Measurements from ENCODE around the gene MICAL2.

Gene MICAL2

GRCh38 chr11:12290477-12290922 lies 180.1 kb downstream of the MICAL2 start:
- POLR2A ChIA-PET: no interaction called here

GRCh38 chr11:12291313-12291712 lies 180.9 kb downstream of the MICAL2 start:
- Histone ChIP-seq H3K4me1 (ENCODE audit: control extremely low read depth in 1 of 4, control insufficient read depth in 4 of 4, insufficient read depth in 4 of 4, low read length in 3 of 4) (peaks cover 0 to 12% (median 10%) of the 10 kb centered on the region in 4 experiments), H3K9me3 (ENCODE audit: control extremely low read depth in 1 of 5, control insufficient read depth in 4 of 5, insufficient read depth in 2 of 5, low read depth in 1 of 5, low read length in 4 of 5) (no peaks in the 10 kb centered on the region), H3K27ac (ENCODE audit: insufficient read depth in 1 of 2, low read depth in 1 of 2, low read length in 2 of 2, poor library complexity in 1 of 2, severe bottlenecking in 2 of 2) (no peak overlapping the region), H3K4me3 (ENCODE audit: control insufficient read depth in 1 of 7, extremely low read depth in 1 of 7, insufficient read depth in 4 of 7, low read depth in 2 of 7, low read length in 6 of 7) (no peak overlapping the region), H3K27me3 (replicated peaks in 2 of 5; ENCODE audit: control insufficient read depth in 4 of 5, insufficient read depth in 5 of 5, low read length in 4 of 5) (peaks cover 0 to 6% (median 0%) of the 10 kb centered on the region in 5 experiments), H3K36me3 (ENCODE audit: control insufficient read depth in 4 of 4, insufficient read depth in 4 of 4, low read length in 3 of 4) (no peaks in the 10 kb centered on the region)
- no peak for DNase-seq
- 87% methylated on average over 3 of the region's 4 CpGs for WGBS (ENCODE audit: insufficient coverage)
- POLR2A ChIA-PET: no interaction called here
- CTCF ChIA-PET: interaction anchor here (0.8 to 19.7 kb wide), 6 partner anchors 9 to 597 kb away, joined by 3 to 422 read pairs (median 4); no protein-coding TSS in a partner anchor

More at GRCh38 chr11:12290477-12290922, 180.1 kb downstream of the MICAL2 start:
- CTCF ChIA-PET: interaction anchor here (0.8 to 19.7 kb wide), 9 partner anchors 8 to 598 kb away, joined by 3 to 422 read pairs (median 4); no protein-coding TSS in a partner anchor
- Histone ChIP-seq H3K4me1 (ENCODE audit: control extremely low read depth in 1 of 4, control insufficient read depth in 4 of 4, insufficient read depth in 4 of 4, low read length in 3 of 4) (peaks cover 0 to 16% (median 10%) of the 10 kb centered on the region in 4 experiments), H3K9me3 (ENCODE audit: control extremely low read depth in 1 of 5, control insufficient read depth in 4 of 5, insufficient read depth in 2 of 5, low read depth in 1 of 5, low read length in 4 of 5) (no peaks in the 10 kb centered on the region), H3K4me3 (ENCODE audit: control insufficient read depth in 1 of 7, extremely low read depth in 1 of 7, insufficient read depth in 4 of 7, low read depth in 2 of 7, low read length in 6 of 7) (no peak overlapping the region), H3K36me3 (ENCODE audit: control insufficient read depth in 4 of 4, insufficient read depth in 4 of 4, low read length in 3 of 4) (no peaks in the 10 kb centered on the region), H3K27me3 (replicated peaks in 2 of 5; ENCODE audit: control insufficient read depth in 4 of 5, insufficient read depth in 5 of 5, low read length in 4 of 5) (peaks cover 0 to 8% (median 0%) of the 10 kb centered on the region in 5 experiments), H3K27ac (ENCODE audit: insufficient read depth in 1 of 2, low read depth in 1 of 2, low read length in 2 of 2, poor library complexity in 1 of 2, severe bottlenecking in 2 of 2) (no peak overlapping the region)
- DNase-seq: no peak
- WGBS (ENCODE audit: insufficient coverage): 92% methylated on average over 13 of the region's 14 CpGs

DNA sequence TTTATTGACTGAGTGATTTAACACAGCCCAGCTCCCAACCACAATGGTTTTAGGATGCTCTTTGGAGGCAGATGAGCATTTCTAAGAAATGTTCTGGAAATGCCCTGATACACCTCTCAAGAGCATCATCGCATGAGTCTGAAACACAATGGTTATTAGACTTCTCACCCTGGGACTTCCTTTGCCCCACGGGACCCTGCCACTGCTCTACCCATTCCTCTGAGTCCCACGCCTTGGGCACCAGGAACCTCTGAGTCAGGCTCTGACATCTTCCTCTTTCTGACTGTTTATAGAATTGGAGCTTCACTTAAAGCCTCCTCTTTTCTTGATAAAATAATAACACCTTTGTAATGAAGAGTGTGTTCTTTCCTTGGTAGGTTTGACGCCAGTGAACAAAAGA lies 181.4 kb downstream of the MICAL2 start:
- CTCF ChIA-PET: interaction anchor here (0.8 to 19.7 kb wide), 5 partner anchors 9 to 597 kb away, joined by 3 to 422 read pairs (median 4); no protein-coding TSS in a partner anchor
- H3K36me3 ChIP-seq (ENCODE audit: control insufficient read depth in 4 of 4, insufficient read depth in 4 of 4, low read length in 3 of 4): no peaks in the 10 kb centered on the region
- peak in 2 of 3 donors; percentile 32 to 33 for DNase-seq
- no peak overlapping the region for H3K4me3 ChIP-seq (ENCODE audit: control insufficient read depth in 1 of 7, extremely low read depth in 1 of 7, insufficient read depth in 4 of 7, low read depth in 2 of 7, low read length in 6 of 7)
- peaks cover 0 to 6% (median 0%) of the 10 kb centered on the region in 5 experiments for H3K27me3 ChIP-seq (replicated peaks in 2 of 5; ENCODE audit: control insufficient read depth in 4 of 5, insufficient read depth in 5 of 5, low read length in 4 of 5)
- H3K9me3 ChIP-seq (ENCODE audit: control extremely low read depth in 1 of 5, control insufficient read depth in 4 of 5, insufficient read depth in 2 of 5, low read depth in 1 of 5, low read length in 4 of 5): no peaks in the 10 kb centered on the region
- peaks cover 0 to 12% (median 10%) of the 10 kb centered on the region in 4 experiments for H3K4me1 ChIP-seq (ENCODE audit: control extremely low read depth in 1 of 4, control insufficient read depth in 4 of 4, insufficient read depth in 4 of 4, low read length in 3 of 4)
- POLR2A ChIA-PET: no interaction called here
- 86% methylated on average over 2 of the region's 4 CpGs for WGBS (ENCODE audit: insufficient coverage)
- no peak overlapping the region for H3K27ac ChIP-seq (ENCODE audit: insufficient read depth in 1 of 2, low read depth in 1 of 2, low read length in 2 of 2, poor library complexity in 1 of 2, severe bottlenecking in 2 of 2)

DNA sequence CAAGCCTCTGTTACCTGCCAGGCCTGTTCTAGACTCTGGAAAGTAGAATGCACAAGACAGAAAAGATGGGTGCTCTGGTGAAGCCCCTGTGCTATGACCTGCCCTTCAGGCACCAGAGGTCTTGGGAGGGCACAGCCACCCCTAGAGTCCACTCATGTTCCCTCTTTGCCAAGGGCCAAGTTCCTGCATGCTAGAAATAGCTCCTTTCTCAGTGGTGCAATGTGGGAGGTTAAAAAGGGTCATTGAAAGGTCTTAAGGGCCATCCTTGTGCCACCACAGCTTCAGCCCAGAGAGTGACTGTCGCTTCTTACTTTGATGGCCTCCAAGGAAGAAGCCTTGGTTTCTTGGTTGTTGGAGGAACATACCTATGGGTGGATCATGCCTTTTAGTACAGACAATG lies 182.4 kb downstream of the MICAL2 start:
- 89% methylated on average over 1 of the region's 1 CpG for WGBS (ENCODE audit: insufficient coverage)
- Histone ChIP-seq H3K36me3 (ENCODE audit: control insufficient read depth in 4 of 4, insufficient read depth in 4 of 4, low read length in 3 of 4) (no peaks in the 10 kb centered on the region), H3K4me3 (ENCODE audit: control insufficient read depth in 1 of 7, extremely low read depth in 1 of 7, insufficient read depth in 4 of 7, low read depth in 2 of 7, low read length in 6 of 7) (no peak overlapping the region), H3K27ac (ENCODE audit: insufficient read depth in 1 of 2, low read depth in 1 of 2, low read length in 2 of 2, poor library complexity in 1 of 2, severe bottlenecking in 2 of 2) (no peak overlapping the region), H3K9me3 (ENCODE audit: control extremely low read depth in 1 of 5, control insufficient read depth in 4 of 5, insufficient read depth in 2 of 5, low read depth in 1 of 5, low read length in 4 of 5) (no peaks in the 10 kb centered on the region), H3K27me3 (replicated peaks in 2 of 5; ENCODE audit: control insufficient read depth in 4 of 5, insufficient read depth in 5 of 5, low read length in 4 of 5) (peaks cover 0 to 6% (median 0%) of the 10 kb centered on the region in 5 experiments), H3K4me1 (ENCODE audit: control extremely low read depth in 1 of 4, control insufficient read depth in 4 of 4, insufficient read depth in 4 of 4, low read length in 3 of 4) (peaks cover 0 to 12% (median 10%) of the 10 kb centered on the region in 4 experiments)
- no peak for DNase-seq
- CTCF ChIA-PET: interaction anchor here (0.9 to 19.7 kb wide), 2 partner anchors 12 to 245 kb away, joined by 6 to 422 read pairs; no protein-coding TSS in a partner anchor
- POLR2A ChIA-PET: no interaction called here

DNA sequence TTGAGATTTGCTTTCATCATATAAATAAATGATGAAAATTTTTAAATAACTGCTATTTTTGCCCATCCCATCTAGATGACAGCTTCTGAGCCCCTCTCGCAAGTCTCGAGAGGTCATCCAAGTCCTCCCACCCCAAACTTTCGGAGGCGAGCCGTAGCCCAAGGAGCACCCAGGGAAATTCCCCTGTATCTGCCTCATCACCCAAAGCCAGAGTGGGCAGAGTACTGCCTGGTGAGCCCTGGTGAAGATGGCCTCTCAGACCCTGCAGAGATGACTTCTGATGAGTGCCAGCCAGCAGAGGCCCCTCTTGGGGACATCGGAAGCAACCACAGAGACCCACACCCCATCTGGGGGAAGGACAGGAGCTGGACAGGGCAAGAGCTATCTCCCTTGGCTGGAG lies 183.1 kb downstream of the MICAL2 start:
- H3K27me3 ChIP-seq (replicated peaks in 2 of 5; ENCODE audit: control insufficient read depth in 4 of 5, insufficient read depth in 5 of 5, low read length in 4 of 5): peaks cover 0 to 6% (median 0%) of the 10 kb centered on the region in 5 experiments
- 85% methylated on average over 6 of the region's 6 CpGs for WGBS (ENCODE audit: insufficient coverage)
- ChIA-PET CTCF (interaction anchor here (1.2 to 19.7 kb wide), 2 partner anchors 9 to 245 kb away, joined by 3 to 422 read pairs; no protein-coding TSS in a partner anchor), POLR2A (interaction anchor here (0.5 kb wide), 1 partner anchor 1855 kb away, joined by 4 read pairs; no protein-coding TSS in a partner anchor)
- no peak for DNase-seq
- H3K9me3 ChIP-seq (ENCODE audit: control extremely low read depth in 1 of 5, control insufficient read depth in 4 of 5, insufficient read depth in 2 of 5, low read depth in 1 of 5, low read length in 4 of 5): peaks cover 0 to 2% (median 0%) of the 10 kb centered on the region in 5 experiments
- no peak overlapping the region for H3K4me3 ChIP-seq (ENCODE audit: control insufficient read depth in 1 of 7, extremely low read depth in 1 of 7, insufficient read depth in 4 of 7, low read depth in 2 of 7, low read length in 6 of 7)
- H3K27ac ChIP-seq (ENCODE audit: insufficient read depth in 1 of 2, low read depth in 1 of 2, low read length in 2 of 2, poor library complexity in 1 of 2, severe bottlenecking in 2 of 2): no peak overlapping the region
- H3K4me1 ChIP-seq (ENCODE audit: control extremely low read depth in 1 of 4, control insufficient read depth in 4 of 4, insufficient read depth in 4 of 4, low read length in 3 of 4): peaks cover 0 to 12% (median 10%) of the 10 kb centered on the region in 4 experiments
- no peaks in the 10 kb centered on the region for H3K36me3 ChIP-seq (ENCODE audit: control insufficient read depth in 4 of 4, insufficient read depth in 4 of 4, low read length in 3 of 4)

- Histone ChIP-seq H3K36me3 (ENCODE audit: control insufficient read depth in 4 of 4, insufficient read depth in 4 of 4, low read length in 3 of 4) (no peaks in the 10 kb centered on the region), H3K27ac (ENCODE audit: insufficient read depth in 1 of 2, low read depth in 1 of 2, low read length in 2 of 2, poor library complexity in 1 of 2, severe bottlenecking in 2 of 2) (no peak overlapping the region), H3K9me3 (ENCODE audit: control extremely low read depth in 1 of 5, control insufficient read depth in 4 of 5, insufficient read depth in 2 of 5, low read depth in 1 of 5, low read length in 4 of 5) (peaks cover 0 to 7% (median 0%) of the 10 kb centered on the region in 5 experiments), H3K4me1 (ENCODE audit: control extremely low read depth in 1 of 4, control insufficient read depth in 4 of 4, insufficient read depth in 4 of 4, low read length in 3 of 4) (peaks cover 0 to 12% (median 10%) of the 10 kb centered on the region in 4 experiments), H3K27me3 (replicated peaks in 2 of 5; ENCODE audit: control insufficient read depth in 4 of 5, insufficient read depth in 5 of 5, low read length in 4 of 5) (peaks cover 0 to 3% (median 0%) of the 10 kb centered on the region in 5 experiments), H3K4me3 (ENCODE audit: control insufficient read depth in 1 of 7, extremely low read depth in 1 of 7, insufficient read depth in 4 of 7, low read depth in 2 of 7, low read length in 6 of 7) (no peak overlapping the region)
- WGBS (ENCODE audit: insufficient coverage): no CpG with 5 or more reads among the region's 5 CpGs
- POLR2A ChIA-PET: no interaction called here
- CTCF ChIA-PET: interaction anchor here (1.2 to 19.7 kb wide), 2 partner anchors 10 to 246 kb away, joined by 3 to 422 read pairs; no protein-coding TSS in a partner anchor
- DNase-seq: no peak
These were observed 184.2 kb downstream of the MICAL2 start for GRCh38 chr11:12294613-12295012.

DNA sequence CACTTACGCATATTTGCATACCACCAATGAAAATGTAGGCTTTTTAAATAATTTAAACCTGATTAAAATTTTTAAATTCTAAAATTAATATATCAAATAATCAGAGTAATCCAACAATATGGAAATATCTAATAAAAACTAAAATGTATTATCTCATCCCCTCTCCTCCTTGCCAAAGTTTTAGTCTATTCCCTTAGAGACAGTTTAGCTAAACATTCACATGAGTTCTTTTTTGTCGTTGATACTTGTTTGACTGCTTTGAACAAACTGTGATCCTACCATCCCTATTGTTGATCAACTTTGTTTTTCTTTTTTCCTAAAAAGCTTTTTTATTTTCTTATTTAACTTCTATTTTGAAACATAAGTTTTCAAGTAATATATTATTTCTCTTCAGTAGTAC lies 185.6 kb downstream of the MICAL2 start:
- DNase-seq: no peak
- ChIA-PET POLR2A (no interaction called here), CTCF (interaction anchor here (1.1 to 1.9 kb wide), 2 partner anchors 9 to 14 kb away, joined by 3 to 6 read pairs; no protein-coding TSS in a partner anchor)
- peaks cover 0 to 7% (median 0%) of the 10 kb centered on the region in 5 experiments for H3K9me3 ChIP-seq (ENCODE audit: control extremely low read depth in 1 of 5, control insufficient read depth in 4 of 5, insufficient read depth in 2 of 5, low read depth in 1 of 5, low read length in 4 of 5)
- no peak overlapping the region for H3K27ac ChIP-seq (ENCODE audit: insufficient read depth in 1 of 2, low read depth in 1 of 2, low read length in 2 of 2, poor library complexity in 1 of 2, severe bottlenecking in 2 of 2)
- H3K27me3 ChIP-seq (replicated peaks in 2 of 5; ENCODE audit: control insufficient read depth in 4 of 5, insufficient read depth in 5 of 5, low read length in 4 of 5): peaks cover 0 to 3% (median 0%) of the 10 kb centered on the region in 5 experiments
- H3K4me3 ChIP-seq (ENCODE audit: control insufficient read depth in 1 of 7, extremely low read depth in 1 of 7, insufficient read depth in 4 of 7, low read depth in 2 of 7, low read length in 6 of 7): no peak overlapping the region
- WGBS (ENCODE audit: insufficient coverage): 100% methylated on average over 1 of the region's 2 CpGs
- H3K4me1 ChIP-seq (ENCODE audit: control extremely low read depth in 1 of 4, control insufficient read depth in 4 of 4, insufficient read depth in 4 of 4, low read length in 3 of 4): no peaks in the 10 kb centered on the region
- H3K36me3 ChIP-seq (ENCODE audit: control insufficient read depth in 4 of 4, insufficient read depth in 4 of 4, low read length in 3 of 4): no peaks in the 10 kb centered on the region

All from common myeloid progenitor, CD34-positive (primary cell).